Transverse colon (tissue), 3 donors: Measurements from ENCODE around the gene SLC35A4.

Experiments used
- POLR2A ChIP-seq: fragments of 450-650 bp; IDR thresholded peaks from one replicate; pipeline ENCODE4 v1.6.1; 2016; ENCODE audit warnings: antibody characterized with exemption, mild to moderate bottlenecking, moderate library complexity
- TF ChIP-seq, protein P1 (sequence below), 5 experiments: fragments of 200-600 bp in 3 of 5; fragments of 450-650 bp in 2 of 5; sonication (generic) in 3 of 5; IDR thresholded peaks; 1 replicate in 2 of 5; 2 replicates in 3 of 5; pipeline ENCODE4 v1.5.1; 2016 to 2017; ENCODE audit warnings: antibody characterized with exemption in 5 of 5, inconsistent platforms in 3 of 5, mild to moderate bottlenecking in 2 of 5, moderate library complexity in 1 of 5

DNA sequence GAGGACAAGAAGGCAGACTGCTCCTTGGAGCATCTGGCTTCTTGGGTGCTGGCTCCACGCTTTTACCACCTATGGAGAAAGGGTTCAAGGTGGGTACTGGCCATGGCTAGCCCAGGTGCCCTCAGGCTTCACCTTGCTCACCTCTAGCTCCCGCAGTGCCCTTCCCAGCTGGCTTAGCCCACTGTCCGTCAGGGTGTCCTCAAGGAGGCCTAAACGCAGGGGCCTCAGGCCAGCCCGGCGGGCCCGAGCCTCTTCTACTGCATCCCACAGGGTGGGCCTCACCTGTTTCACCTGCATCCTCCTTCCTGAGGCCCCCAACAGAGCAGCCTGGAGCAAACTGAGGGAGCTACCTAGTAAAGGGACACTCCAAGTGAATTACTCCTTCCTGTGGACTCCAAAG, 9.1 kb downstream of the SLC35A4 start:
- TF ChIP-seq, protein P1, sequence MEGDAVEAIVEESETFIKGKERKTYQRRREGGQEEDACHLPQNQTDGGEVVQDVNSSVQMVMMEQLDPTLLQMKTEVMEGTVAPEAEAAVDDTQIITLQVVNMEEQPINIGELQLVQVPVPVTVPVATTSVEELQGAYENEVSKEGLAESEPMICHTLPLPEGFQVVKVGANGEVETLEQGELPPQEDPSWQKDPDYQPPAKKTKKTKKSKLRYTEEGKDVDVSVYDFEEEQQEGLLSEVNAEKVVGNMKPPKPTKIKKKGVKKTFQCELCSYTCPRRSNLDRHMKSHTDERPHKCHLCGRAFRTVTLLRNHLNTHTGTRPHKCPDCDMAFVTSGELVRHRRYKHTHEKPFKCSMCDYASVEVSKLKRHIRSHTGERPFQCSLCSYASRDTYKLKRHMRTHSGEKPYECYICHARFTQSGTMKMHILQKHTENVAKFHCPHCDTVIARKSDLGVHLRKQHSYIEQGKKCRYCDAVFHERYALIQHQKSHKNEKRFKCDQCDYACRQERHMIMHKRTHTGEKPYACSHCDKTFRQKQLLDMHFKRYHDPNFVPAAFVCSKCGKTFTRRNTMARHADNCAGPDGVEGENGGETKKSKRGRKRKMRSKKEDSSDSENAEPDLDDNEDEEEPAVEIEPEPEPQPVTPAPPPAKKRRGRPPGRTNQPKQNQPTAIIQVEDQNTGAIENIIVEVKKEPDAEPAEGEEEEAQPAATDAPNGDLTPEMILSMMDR (IDR thresholded peaks at IDR 0.05): no peak
- TF ChIP-seq POLR2A: no peak
